ENCODE results near the gene COPS7A. TPM values are rescaled to one million over a fixed set of nuclear protein-coding genes. Genes with fewer than 3 reads are reported as not detected.

COPS7A gene
- total and polyA plus RNA-seq, 9 donors = 36.4 to 74.8 (median 48.4) TPM

GRCh38 chr12:6779708-6780432 is 56.0 kb downstream of the COPS7A start:
- H3K4me1 ChIP-seq (ENCODE audit: insufficient read depth) = peaks cover 2% of the 10 kb centered on the region
- no peaks in the 10 kb centered on the region for H3K9me3 ChIP-seq
- peak overlapping the region in 1 of 2 donors; percentile 87 for H3K27ac ChIP-seq
- no peak for DNase-seq
- no peaks in the 10 kb centered on the region for H3K36me3 ChIP-seq
- WGBS, 3 donors = 84 to 89% (median 86%) methylated on average over 6 of the region's 6 CpGs
- H3K4me3 ChIP-seq = no peak overlapping the region
- TF ChIP-seq CTCF (IDR thresholded peaks at IDR 0.05) = no peak
- no peak for TF ChIP-seq POLR2A (IDR thresholded peaks at IDR 0.05)
- no peak for TF ChIP-seq EP300 (IDR thresholded peaks at IDR 0.05)
- intact Hi-C loops (cut with DNase I) = loop anchor here (5.0 to 10.0 kb wide), 7 partner anchors 33 to 225 kb away; partner anchors contain the start of genes GPR162 (in 1 of the 4) and IFFO1 (in 1 of the 4)
- H3K27me3 ChIP-seq = no peaks in the 10 kb centered on the region

- intact Hi-C loops (cut with DNase I) = loop anchor here in 2 of 4 donors (5.0 to 10.0 kb wide), 4 partner anchors 33 to 156 kb away; partner anchors contain the start of gene GPR162 (in 1 of the 2)
Measured at GRCh38 chr12:6780573-6780972, 56.7 kb downstream of the COPS7A start.

More at GRCh38 chr12:6780573-6780972, 56.7 kb downstream of the COPS7A start:
- peaks cover 2% of the 10 kb centered on the region for H3K4me1 ChIP-seq (ENCODE audit: insufficient read depth)
- H3K27ac ChIP-seq = peak overlapping the region in 1 of 2 donors; percentile 87
- no peaks in the 10 kb centered on the region for H3K9me3 ChIP-seq
- no peaks in the 10 kb centered on the region for H3K27me3 ChIP-seq
- 86 to 91% (median 90%) methylated on average over 6 of the region's 6 CpGs for WGBS, 3 donors
- H3K36me3 ChIP-seq = no peaks in the 10 kb centered on the region
- TF ChIP-seq EP300 (IDR thresholded peaks at IDR 0.05) (no peak), POLR2A (IDR thresholded peaks at IDR 0.05) (no peak), CTCF (IDR thresholded peaks at IDR 0.05) (no peak)
- no peak overlapping the region for H3K4me3 ChIP-seq
- DNase-seq = no peak

Small RNA genes within 50 kb of the gene (small RNA-seq; reads per million reads assigned to genes)
- gene RNU6-781P = not detected

Other genes with a start within 250 kb of the COPS7A start
- 100 to 1,000 TPM in 4 of 7 donors, 10 to 100 TPM in 3; 27.5 to 119 (median 108) TPM for gene MRPL51, start 230.8 kb upstream of the COPS7A start, total RNA-seq
- 100 to 1,000 TPM in 1 of 2 donors, 10 to 100 TPM in 1; 74.1 to 142 TPM for gene MRPL51, start 230.8 kb upstream of the COPS7A start, polyA plus RNA-seq
- 10 to 100 TPM; 11.5 to 19.5 (median 16.4) TPM for gene NCAPD2, start 229.9 kb upstream of the COPS7A start, total RNA-seq
- 10 to 100 TPM in 1 of 2 donors, 1 to 10 TPM in 1; 8.8 to 19.4 TPM for gene NCAPD2, start 229.9 kb upstream of the COPS7A start, polyA plus RNA-seq
- 1,000 to 10,000 TPM in 5 of 7 donors, 100 to 1,000 TPM in 2; 661 to 1,442 (median 1,249) TPM for gene GAPDH, start 189.5 kb upstream of the COPS7A start, total RNA-seq
- 1,000 to 10,000 TPM; 1,086 to 1,247 TPM for gene GAPDH, start 189.5 kb upstream of the COPS7A start, polyA plus RNA-seq
- 10 to 100 TPM; 10.9 to 31.4 (median 22.9) TPM for gene IFFO1, start 168.0 kb upstream of the COPS7A start, total RNA-seq
- 10 to 100 TPM in 1 of 2 donors, 1 to 10 TPM in 1; 9.7 to 25.9 TPM for gene IFFO1, start 168.0 kb upstream of the COPS7A start, polyA plus RNA-seq
- gene NOP2, start 155.8 kb upstream of the COPS7A start, total RNA-seq = 10 to 100 TPM; 11.6 to 46.9 (median 24.5) TPM
- 10 to 100 TPM; 11.6 to 31.2 TPM for gene NOP2, start 155.8 kb upstream of the COPS7A start, polyA plus RNA-seq
- 100 to 1,000 TPM; 137 to 297 (median 227) TPM for gene CHD4, start 116.7 kb upstream of the COPS7A start, total RNA-seq
- gene CHD4, start 116.7 kb upstream of the COPS7A start, polyA plus RNA-seq = 100 to 1,000 TPM; 118 to 177 TPM
- gene LPAR5, start 88.1 kb upstream of the COPS7A start, total RNA-seq = 1 to 10 TPM in 6 of 7 donors, under 1 TPM in 1; 0.83 to 2.2 (median 1.3) TPM
- gene LPAR5, start 88.1 kb upstream of the COPS7A start, polyA plus RNA-seq = 1 to 10 TPM in 1 of 2 donors, under 1 TPM in 1; 0.57 to 2.6 TPM
- gene ACRBP, start 76.6 kb upstream of the COPS7A start, total RNA-seq = 1 to 10 TPM in 3 of 7 donors, under 1 TPM in 4; 0.30 to 2.5 (median 0.92) TPM
- 1 to 10 TPM in 1 of 2 donors, under 1 TPM in 1; 0.54 to 2.9 TPM for gene ACRBP, start 76.6 kb upstream of the COPS7A start, polyA plus RNA-seq
- 10 to 100 TPM; 26.1 to 39.9 (median 35.0) TPM for gene ING4, start 60.9 kb upstream of the COPS7A start, total RNA-seq
- gene ING4, start 60.9 kb upstream of the COPS7A start, polyA plus RNA-seq = 10 to 100 TPM; 64.9 to 90.0 TPM
- gene ZNF384, start 34.7 kb upstream of the COPS7A start, total RNA-seq = 10 to 100 TPM; 22.1 to 64.9 (median 58.2) TPM
- gene ZNF384, start 34.7 kb upstream of the COPS7A start, polyA plus RNA-seq = 10 to 100 TPM; 44.4 to 59.0 TPM
- 1 to 10 TPM in 2 of 7 donors, under 1 TPM in 4, not detected in 1; 0.11 to 3.1 (median 0.85) TPM for gene PIANP, start 23.2 kb upstream of the COPS7A start, total RNA-seq
- gene PIANP, start 23.2 kb upstream of the COPS7A start, polyA plus RNA-seq = 1 to 10 TPM; 1.2 to 3.9 TPM
- gene MLF2, start 29.1 kb downstream of the COPS7A start, total RNA-seq = 100 to 1,000 TPM in 6 of 7 donors, 10 to 100 TPM in 1; 64.1 to 162 (median 141) TPM
- gene MLF2, start 29.1 kb downstream of the COPS7A start, polyA plus RNA-seq = 100 to 1,000 TPM; 130 to 138 TPM
- gene PTMS, start 42.3 kb downstream of the COPS7A start, total RNA-seq = 1,000 to 10,000 TPM in 1 of 7 donors, 100 to 1,000 TPM in 6; 100 to 1,013 (median 576) TPM
- 100 to 1,000 TPM; 550 to 594 TPM for gene PTMS, start 42.3 kb downstream of the COPS7A start, polyA plus RNA-seq
- 10 to 100 TPM in 6 of 7 donors, 1 to 10 TPM in 1; 8.5 to 21.8 (median 16.0) TPM for gene LAG3, start 48.5 kb downstream of the COPS7A start, total RNA-seq
- gene LAG3, start 48.5 kb downstream of the COPS7A start, polyA plus RNA-seq = 10 to 100 TPM in 1 of 2 donors, 1 to 10 TPM in 1; 4.7 to 13.7 TPM
- 10 to 100 TPM in 4 of 7 donors, 1 to 10 TPM in 3; 2.1 to 12.5 (median 10.3) TPM for gene CD4, start 65.5 kb downstream of the COPS7A start, total RNA-seq
- gene CD4, start 65.5 kb downstream of the COPS7A start, polyA plus RNA-seq = 10 to 100 TPM in 1 of 2 donors, 1 to 10 TPM in 1; 7.3 to 40.2 TPM
- gene GPR162, start 97.8 kb downstream of the COPS7A start, total RNA-seq = 10 to 100 TPM in 2 of 7 donors, 1 to 10 TPM in 4, under 1 TPM in 1; 0.60 to 12.0 (median 7.6) TPM
- 1 to 10 TPM; 1.2 to 9.0 TPM for gene GPR162, start 97.8 kb downstream of the COPS7A start, polyA plus RNA-seq
- gene P3H3, start 104.4 kb downstream of the COPS7A start, total RNA-seq = 10 to 100 TPM; 24.0 to 92.3 (median 70.2) TPM
- 10 to 100 TPM in 1 of 2 donors, 1 to 10 TPM in 1; 4.7 to 48.8 TPM for gene P3H3, start 104.4 kb downstream of the COPS7A start, polyA plus RNA-seq
- 10 to 100 TPM in 5 of 7 donors, 1 to 10 TPM in 1, under 1 TPM in 1; 0.34 to 15.0 (median 11.0) TPM for gene GNB3, start 116.9 kb downstream of the COPS7A start, total RNA-seq
- 1 to 10 TPM; 1.8 to 7.8 TPM for gene GNB3, start 116.9 kb downstream of the COPS7A start, polyA plus RNA-seq
- 1 to 10 TPM in 2 of 7 donors, under 1 TPM in 5; 0.18 to 1.6 (median 0.74) TPM for gene CDCA3, start 127.2 kb downstream of the COPS7A start, total RNA-seq
- gene CDCA3, start 127.2 kb downstream of the COPS7A start, polyA plus RNA-seq = 1 to 10 TPM in 1 of 2 donors, under 1 TPM in 1; 0.68 to 1.6 TPM
- 10 to 100 TPM; 13.9 to 84.3 (median 63.0) TPM for gene USP5, start 128.1 kb downstream of the COPS7A start, total RNA-seq
- 10 to 100 TPM; 23.7 to 30.1 TPM for gene USP5, start 128.1 kb downstream of the COPS7A start, polyA plus RNA-seq
- 100 to 1,000 TPM; 136 to 443 (median 295) TPM for gene TPI1, start 143.5 kb downstream of the COPS7A start, total RNA-seq
- gene TPI1, start 143.5 kb downstream of the COPS7A start, polyA plus RNA-seq = 100 to 1,000 TPM; 267 to 594 TPM
- 10 to 100 TPM in 3 of 7 donors, 1 to 10 TPM in 4; 5.8 to 14.7 (median 8.5) TPM for gene SPSB2, start 149.3 kb downstream of the COPS7A start, total RNA-seq
- 1 to 10 TPM in 1 of 2 donors, under 1 TPM in 1; 0.38 to 8.1 TPM for gene SPSB2, start 149.3 kb downstream of the COPS7A start, polyA plus RNA-seq
- 10 to 100 TPM; 13.9 to 67.6 (median 16.7) TPM for gene LRRC23, start 180.8 kb downstream of the COPS7A start, total RNA-seq
- 10 to 100 TPM; 11.2 to 16.5 TPM for gene LRRC23, start 180.8 kb downstream of the COPS7A start, polyA plus RNA-seq
- gene ENO2, start 190.5 kb downstream of the COPS7A start, total RNA-seq = 10 to 100 TPM in 5 of 7 donors, 1 to 10 TPM in 2; 8.3 to 22.3 (median 11.5) TPM
- 10 to 100 TPM in 1 of 2 donors, 1 to 10 TPM in 1; 5.0 to 19.4 TPM for gene ENO2, start 190.5 kb downstream of the COPS7A start, polyA plus RNA-seq
- 100 to 1,000 TPM in 5 of 7 donors, 10 to 100 TPM in 2; 73.9 to 324 (median 206) TPM for gene ATN1, start 203.9 kb downstream of the COPS7A start, total RNA-seq
- gene ATN1, start 203.9 kb downstream of the COPS7A start, polyA plus RNA-seq = 100 to 1,000 TPM in 1 of 2 donors, 10 to 100 TPM in 1; 41.6 to 179 TPM
- gene RNU7-1, start 219.8 kb downstream of the COPS7A start, total RNA-seq = not detected
- gene RNU7-1, start 219.8 kb downstream of the COPS7A start, polyA plus RNA-seq = not detected
- 1,000 to 10,000 TPM in 1 of 7 donors, 100 to 1,000 TPM in 6; 457 to 1,838 (median 633) TPM for gene C12orf57, start 220.0 kb downstream of the COPS7A start, total RNA-seq
- 1,000 to 10,000 TPM in 1 of 2 donors, 10 to 100 TPM in 1; 40.3 to 1,266 TPM for gene C12orf57, start 220.0 kb downstream of the COPS7A start, polyA plus RNA-seq
- gene PTPN6, start 227.3 kb downstream of the COPS7A start, total RNA-seq = 10 to 100 TPM in 3 of 7 donors, 1 to 10 TPM in 4; 4.6 to 19.8 (median 9.8) TPM
- gene PTPN6, start 227.3 kb downstream of the COPS7A start, polyA plus RNA-seq = 10 to 100 TPM in 1 of 2 donors, 1 to 10 TPM in 1; 6.9 to 25.3 TPM
- 100 to 1,000 TPM; 220 to 324 (median 269) TPM for gene PHB2, start 246.6 kb downstream of the COPS7A start, total RNA-seq
- 100 to 1,000 TPM; 129 to 285 TPM for gene PHB2, start 246.6 kb downstream of the COPS7A start, polyA plus RNA-seq
- 10 to 100 TPM; 25.6 to 54.7 (median 41.0) TPM for gene EMG1, start 246.9 kb downstream of the COPS7A start, total RNA-seq
- 10 to 100 TPM; 21.5 to 39.5 TPM for gene EMG1, start 246.9 kb downstream of the COPS7A start, polyA plus RNA-seq